GM12891 (cell line): Measurements from ENCODE around the gene AP5S1.

Source experiments
- POLR2A ChIP-seq: IDR thresholded peaks from 2 replicates; pipeline ENCODE4 v1.6.1; 2011; ENCODE audit warnings: low read depth, low read length, control low read depth
- POLR2AphosphoS5 ChIP-seq: IDR thresholded peaks from 2 replicates; pipeline ENCODE4 v1.6.1; 2011; ENCODE audit warnings: low read depth, low read length, control low read depth
- SPI1 ChIP-seq: IDR thresholded peaks from 2 replicates; pipeline ENCODE4 v1.6.1; 2011; ENCODE audit warnings: low read depth, low read length, control low read depth
- TAF1 ChIP-seq: IDR thresholded peaks from 2 replicates; pipeline ENCODE4 v1.6.1; 2011; ENCODE audit warnings: low read depth, low read length, control low read depth

DNA sequence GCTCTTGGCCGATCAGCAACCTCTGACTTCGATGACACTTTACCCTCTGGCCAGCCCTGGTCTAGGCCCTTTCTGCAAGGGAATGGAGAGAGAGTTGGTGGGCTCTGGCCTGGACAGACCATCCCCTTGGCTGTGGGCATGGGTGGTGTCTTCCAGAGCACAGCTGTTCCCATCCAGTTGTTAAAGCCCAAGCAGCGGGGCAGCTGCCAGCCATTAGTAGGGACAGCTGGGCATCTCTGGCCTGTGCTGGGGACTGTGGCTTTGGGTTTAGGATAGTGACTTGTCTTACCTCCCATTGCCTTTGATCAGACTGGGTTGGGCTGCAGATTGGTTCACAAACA is 21.5 kb upstream of the AP5S1 start:
- no peak for TF ChIP-seq POLR2AphosphoS5
- TF ChIP-seq TAF1 = no peak
- TF ChIP-seq SPI1 = no peak
- TF ChIP-seq POLR2A = no peak
